HepG2 (cell line): ENCODE results near the gene BAZ1B. TPM values are rescaled to one million over a fixed set of nuclear protein-coding genes. Genes with fewer than 3 reads are reported as not detected.

Source experiments
- CBFB ChIP-seq: sonication (generic); formaldehyde crosslinking; IDR thresholded peaks from 2 replicates; pipeline ENCODE4 v1.4.0; 2020; ENCODE audit warnings: missing genetic modification reagents
- JUNB ChIP-seq: sonication (generic); formaldehyde crosslinking; IDR thresholded peaks from 2 replicates; pipeline ENCODE4 v1.8.0; 2022; ENCODE audit warnings: missing genetic modification reagents, mild to moderate bottlenecking, borderline replicate concordance
- KLF11 ChIP-seq: IDR thresholded peaks from 2 replicates; pipeline ENCODE4 v1.6.1; 2016; ENCODE audit warnings: missing compliant biosample characterization
- MAFF ChIP-seq: IDR thresholded peaks from 2 replicates; pipeline ENCODE4 v1.6.1; 2011; ENCODE audit warnings: low read depth, low read length, improper control_type of control experiment
- MIER3 ChIP-seq: IDR thresholded peaks from 2 replicates; pipeline ENCODE4 v1.6.1; 2016; ENCODE audit warnings: missing compliant biosample characterization, borderline replicate concordance
- NFE2 ChIP-seq: sonication (generic); formaldehyde crosslinking; IDR thresholded peaks from 2 replicates; pipeline ENCODE4 v1.4.0; 2020; ENCODE audit warnings: missing genetic modification reagents
- POLR2AphosphoS5 ChIP-seq: IDR thresholded peaks from 2 replicates; pipeline ENCODE4 v1.6.1; 2012; ENCODE audit warnings: low read depth, low read length
- SMARCC2 ChIP-seq: fragments of 450-650 bp; IDR thresholded peaks from 2 replicates; pipeline ENCODE4 v1.6.1; 2017; ENCODE audit warnings: antibody characterized with exemption, mild to moderate bottlenecking
- SOX13 ChIP-seq, 3 experiments: fragments of 450-650 bp in 1 of 3; sonication (generic) in 1 of 3; formaldehyde crosslinking in 1 of 3; IDR thresholded peaks in 2 of 3; conservative IDR thresholded peaks in 1 of 3; 2 replicates each; pipeline versions ENCODE4 v1.5.0 to v1.6.1; 2016 to 2020; ENCODE audit warnings: antibody characterized with exemption in 1 of 3, mild to moderate bottlenecking in 1 of 3, missing compliant biosample characterization in 1 of 3, missing genetic modification reagents in 1 of 3, moderate library complexity in 1 of 3
- SP2 ChIP-seq: sonication (generic); formaldehyde crosslinking; IDR thresholded peaks from 2 replicates; pipeline ENCODE4 v1.5.1; 2020; ENCODE audit warnings: mild to moderate bottlenecking, missing genetic modification reagents
- TMF1 ChIP-seq: sonication (generic); formaldehyde crosslinking; IDR thresholded peaks from 2 replicates; pipeline ENCODE4 v1.8.1; 2022; ENCODE audit warnings: low read depth, missing genetic modification reagents
- ZKSCAN5 ChIP-seq: sonication (generic); formaldehyde crosslinking; IDR thresholded peaks from 2 replicates; pipeline ENCODE4 v1.5.1; 2020; ENCODE audit warnings: mild to moderate bottlenecking, missing genetic modification reagents
- ZMYM4 ChIP-seq: sonication (generic); formaldehyde crosslinking; IDR thresholded peaks from 2 replicates; pipeline ENCODE4 v1.8.1; 2023; ENCODE audit warnings: mild to moderate bottlenecking, missing genetic modification reagents
- ZNF282 ChIP-seq: fragments of 450-650 bp; IDR thresholded peaks from 2 replicates; pipeline ENCODE4 v1.6.1; 2018; ENCODE audit not compliant: partially characterized antibody
- ZNF337 ChIP-seq: sonication (generic); formaldehyde crosslinking; IDR thresholded peaks from 2 replicates; pipeline ENCODE4 v1.5.1; 2020; ENCODE audit warnings: missing genetic modification reagents, low read depth, mild to moderate bottlenecking, borderline replicate concordance
- ZNF430 ChIP-seq: sonication (generic); formaldehyde crosslinking; IDR thresholded peaks from 2 replicates; pipeline ENCODE4 v1.9.0; 2021; ENCODE audit warnings: mild to moderate bottlenecking, missing genetic modification reagents
- ZNF563 ChIP-seq: sonication (generic); formaldehyde crosslinking; IDR thresholded peaks from 2 replicates; pipeline ENCODE4 v1.8.0; 2022; ENCODE audit warnings: mild to moderate bottlenecking, moderate library complexity, missing genetic modification reagents
- ZNF703 ChIP-seq: sonication (generic); formaldehyde crosslinking; IDR thresholded peaks from 2 replicates; pipeline ENCODE4 v1.5.1; 2020; ENCODE audit warnings: missing genetic modification reagents, mild to moderate bottlenecking, moderate library complexity, borderline replicate concordance
- ZNF788 ChIP-seq: sonication (generic); formaldehyde crosslinking; IDR thresholded peaks from 2 replicates; pipeline ENCODE4 v1.5.0; 2020; ENCODE audit warnings: mild to moderate bottlenecking, missing genetic modification reagents, borderline replicate concordance
- polyA plus RNA-seq, 8 experiments: library from polyadenylated mRNA; depleted of rRNA in 3 of 8; stranded (reverse) in 7 of 8; unstranded in 1 of 8; fragments of >200 nt; fragmentation: Illumina TruSeq in 4 of 8; extraction: Trizol in 4 of 8; gene quantifications; 2 replicates each; pipeline versions ENCODE4 v1.2.1 to v1.2.3, GENCODE V29; 2011 to 2016; ENCODE audit warnings: low read depth in 4 of 8, missing spikeins in 1 of 8, mixed read lengths in 1 of 8; ENCODE audit not compliant: insufficient read depth in 1 of 8
- total RNA-seq, 5 experiments: library from RNA; depleted of rRNA; stranded (reverse); fragments of >200 nt; fragmentation: Illumina TruSeq; extraction: Trizol; gene quantifications; 2 replicates each; pipeline ENCODE4 v1.2.3, GENCODE V29; 2016; ENCODE audit warnings: low read depth in 1 of 5
- TF ChIP-seq, protein P1 (sequence below): sonication (generic); formaldehyde crosslinking; IDR thresholded peaks from 2 replicates; pipeline ENCODE4 v1.5.0; 2020; ENCODE audit warnings: mild to moderate bottlenecking, missing genetic modification reagents, borderline replicate concordance
- TF ChIP-seq, protein P2 (sequence below): sonication (generic); formaldehyde crosslinking; IDR thresholded peaks from 2 replicates; pipeline ENCODE4 v1.9.0; 2021; ENCODE audit warnings: missing genetic modification reagents, borderline replicate concordance
- TF ChIP-seq, protein P3 (sequence below): sonication (generic); formaldehyde crosslinking; IDR thresholded peaks from 2 replicates; pipeline ENCODE4 v1.4.0; 2020; ENCODE audit warnings: mild to moderate bottlenecking, missing genetic modification reagents

The BAZ1B gene
- total and polyA plus RNA-seq, 2 of the 13 experiments (the other 11 are each of a cell fraction or from before 2014, with no cell fraction given): 18.6 to 69.4 TPM

DNA sequence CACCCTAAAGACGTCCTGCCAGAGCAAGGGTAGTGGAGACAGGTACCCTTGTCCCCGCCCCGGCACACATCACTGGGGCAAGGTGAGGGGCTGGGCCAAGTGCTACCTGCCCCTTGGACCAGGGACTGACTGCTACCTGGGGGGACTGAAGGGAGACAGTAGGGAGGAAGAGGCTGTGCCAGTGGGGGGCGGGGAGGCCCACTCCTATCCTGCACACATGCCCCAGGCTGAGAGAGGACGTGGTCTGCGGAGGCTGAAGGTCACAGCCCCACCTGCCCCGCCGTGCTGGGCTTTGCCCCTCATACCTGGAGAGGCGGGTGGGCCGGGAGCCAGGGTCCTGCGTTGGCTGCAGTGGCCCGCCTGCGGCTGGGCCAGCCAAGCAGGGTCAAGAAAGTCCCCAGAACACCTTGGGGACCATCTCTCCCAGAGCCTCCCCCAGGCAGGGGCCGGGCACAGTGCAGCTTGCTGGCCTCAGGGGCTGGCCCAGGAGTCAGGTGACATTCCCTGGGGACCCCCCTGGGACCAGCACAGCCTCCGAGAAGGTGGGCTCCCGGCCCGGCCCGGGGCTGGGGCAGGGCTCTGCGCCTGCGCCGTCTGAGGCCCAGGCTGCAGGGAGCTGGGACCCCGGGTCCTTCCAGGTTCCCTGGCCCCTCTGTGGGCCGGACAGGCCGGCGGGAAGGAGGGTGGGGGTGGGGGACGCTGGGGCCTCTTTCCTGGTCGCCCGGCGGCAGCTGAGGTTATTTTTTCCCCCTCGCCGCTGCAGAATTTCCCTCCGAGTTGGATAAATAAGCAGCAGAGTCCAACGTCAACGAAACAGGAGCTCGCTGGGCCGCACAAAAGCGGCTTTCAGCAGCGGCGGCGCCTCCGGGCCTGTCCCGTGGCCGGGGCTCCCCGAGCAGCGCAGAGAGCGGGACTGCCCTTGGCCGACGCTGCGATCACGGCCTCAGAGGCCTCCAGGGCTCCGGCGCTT, 98.3 kb downstream of the BAZ1B start (continued):
- no peak for TF ChIP-seq NFE2 (CRISPR knock-in tag)
- no peak for TF ChIP-seq SOX13 (IDR thresholded peaks at IDR 0.05)
- no peak for TF ChIP-seq SOX13 (CRISPR knock-in tag; conservative IDR thresholded peaks at IDR 0.05 in 1 of 2, IDR thresholded peaks at IDR 0.05 in 1 of 2)
- TF ChIP-seq ZNF563 (CRISPR knock-in tag): peak; percentile 73; the same call in 1 of the 2 replicates
- no peak for TF ChIP-seq MIER3 (CRISPR knock-in tag)
- TF ChIP-seq SP2 (CRISPR knock-in tag): no peak
- TF ChIP-seq, protein P1, sequence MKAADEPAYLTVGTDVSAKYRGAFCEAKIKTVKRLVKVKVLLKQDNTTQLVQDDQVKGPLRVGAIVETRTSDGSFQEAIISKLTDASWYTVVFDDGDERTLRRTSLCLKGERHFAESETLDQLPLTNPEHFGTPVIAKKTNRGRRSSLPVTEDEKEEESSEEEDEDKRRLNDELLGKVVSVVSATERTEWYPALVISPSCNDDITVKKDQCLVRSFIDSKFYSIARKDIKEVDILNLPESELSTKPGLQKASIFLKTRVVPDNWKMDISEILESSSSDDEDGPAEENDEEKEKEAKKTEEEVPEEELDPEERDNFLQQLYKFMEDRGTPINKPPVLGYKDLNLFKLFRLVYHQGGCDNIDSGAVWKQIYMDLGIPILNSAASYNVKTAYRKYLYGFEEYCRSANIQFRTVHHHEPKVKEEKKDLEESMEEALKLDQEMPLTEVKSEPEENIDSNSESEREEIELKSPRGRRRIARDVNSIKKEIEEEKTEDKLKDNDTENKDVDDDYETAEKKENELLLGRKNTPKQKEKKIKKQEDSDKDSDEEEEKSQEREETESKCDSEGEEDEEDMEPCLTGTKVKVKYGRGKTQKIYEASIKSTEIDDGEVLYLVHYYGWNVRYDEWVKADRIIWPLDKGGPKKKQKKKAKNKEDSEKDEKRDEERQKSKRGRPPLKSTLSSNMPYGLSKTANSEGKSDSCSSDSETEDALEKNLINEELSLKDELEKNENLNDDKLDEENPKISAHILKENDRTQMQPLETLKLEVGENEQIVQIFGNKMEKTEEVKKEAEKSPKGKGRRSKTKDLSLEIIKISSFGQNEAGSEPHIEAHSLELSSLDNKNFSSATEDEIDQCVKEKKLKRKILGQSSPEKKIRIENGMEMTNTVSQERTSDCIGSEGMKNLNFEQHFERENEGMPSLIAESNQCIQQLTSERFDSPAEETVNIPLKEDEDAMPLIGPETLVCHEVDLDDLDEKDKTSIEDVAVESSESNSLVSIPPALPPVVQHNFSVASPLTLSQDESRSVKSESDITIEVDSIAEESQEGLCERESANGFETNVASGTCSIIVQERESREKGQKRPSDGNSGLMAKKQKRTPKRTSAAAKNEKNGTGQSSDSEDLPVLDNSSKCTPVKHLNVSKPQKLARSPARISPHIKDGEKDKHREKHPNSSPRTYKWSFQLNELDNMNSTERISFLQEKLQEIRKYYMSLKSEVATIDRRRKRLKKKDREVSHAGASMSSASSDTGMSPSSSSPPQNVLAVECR (CRISPR knock-in tag): peak; percentile 41; the same call in 1 of the 2 replicates
- TF ChIP-seq, protein P2, sequence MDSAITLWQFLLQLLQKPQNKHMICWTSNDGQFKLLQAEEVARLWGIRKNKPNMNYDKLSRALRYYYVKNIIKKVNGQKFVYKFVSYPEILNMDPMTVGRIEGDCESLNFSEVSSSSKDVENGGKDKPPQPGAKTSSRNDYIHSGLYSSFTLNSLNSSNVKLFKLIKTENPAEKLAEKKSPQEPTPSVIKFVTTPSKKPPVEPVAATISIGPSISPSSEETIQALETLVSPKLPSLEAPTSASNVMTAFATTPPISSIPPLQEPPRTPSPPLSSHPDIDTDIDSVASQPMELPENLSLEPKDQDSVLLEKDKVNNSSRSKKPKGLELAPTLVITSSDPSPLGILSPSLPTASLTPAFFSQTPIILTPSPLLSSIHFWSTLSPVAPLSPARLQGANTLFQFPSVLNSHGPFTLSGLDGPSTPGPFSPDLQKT (CRISPR knock-in tag): no peak
- TF ChIP-seq ZNF703 (CRISPR knock-in tag): no peak
- TF ChIP-seq POLR2AphosphoS5: no peak
- no peak for TF ChIP-seq ZKSCAN5 (CRISPR knock-in tag)
- TF ChIP-seq CBFB (CRISPR knock-in tag): no peak
- no peak for TF ChIP-seq KLF11 (CRISPR knock-in tag)
- no peak for TF ChIP-seq MAFF
- TF ChIP-seq TMF1 (CRISPR knock-in tag): no peak
- no peak for TF ChIP-seq SMARCC2
- TF ChIP-seq ZMYM4 (CRISPR knock-in tag): no peak
- TF ChIP-seq ZNF282: no peak
- 0 out of 2 replicates have a peak, but pooled peaks have one; percentile 46 for TF ChIP-seq ZNF788 (CRISPR knock-in tag)
- TF ChIP-seq ZNF430: no peak
- TF ChIP-seq JUNB (CRISPR knock-in tag): no peak
- TF ChIP-seq, protein P3, sequence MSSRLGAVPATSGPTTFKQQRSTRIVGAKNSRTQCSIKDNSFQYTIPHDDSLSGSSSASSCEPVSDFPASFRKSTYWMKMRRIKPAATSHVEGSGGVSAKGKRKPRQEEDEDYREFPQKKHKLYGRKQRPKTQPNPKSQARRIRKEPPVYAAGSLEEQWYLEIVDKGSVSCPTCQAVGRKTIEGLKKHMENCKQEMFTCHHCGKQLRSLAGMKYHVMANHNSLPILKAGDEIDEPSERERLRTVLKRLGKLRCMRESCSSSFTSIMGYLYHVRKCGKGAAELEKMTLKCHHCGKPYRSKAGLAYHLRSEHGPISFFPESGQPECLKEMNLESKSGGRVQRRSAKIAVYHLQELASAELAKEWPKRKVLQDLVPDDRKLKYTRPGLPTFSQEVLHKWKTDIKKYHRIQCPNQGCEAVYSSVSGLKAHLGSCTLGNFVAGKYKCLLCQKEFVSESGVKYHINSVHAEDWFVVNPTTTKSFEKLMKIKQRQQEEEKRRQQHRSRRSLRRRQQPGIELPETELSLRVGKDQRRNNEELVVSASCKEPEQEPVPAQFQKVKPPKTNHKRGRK: no peak
- no peak for TF ChIP-seq ZNF337 (CRISPR knock-in tag)
